ENCODE data around the gene QRICH1.

GRCh38 chr3:49111347-49111746 is 17.5 kb upstream of the QRICH1 start:
- TF ChIP-seq, protein P1, sequence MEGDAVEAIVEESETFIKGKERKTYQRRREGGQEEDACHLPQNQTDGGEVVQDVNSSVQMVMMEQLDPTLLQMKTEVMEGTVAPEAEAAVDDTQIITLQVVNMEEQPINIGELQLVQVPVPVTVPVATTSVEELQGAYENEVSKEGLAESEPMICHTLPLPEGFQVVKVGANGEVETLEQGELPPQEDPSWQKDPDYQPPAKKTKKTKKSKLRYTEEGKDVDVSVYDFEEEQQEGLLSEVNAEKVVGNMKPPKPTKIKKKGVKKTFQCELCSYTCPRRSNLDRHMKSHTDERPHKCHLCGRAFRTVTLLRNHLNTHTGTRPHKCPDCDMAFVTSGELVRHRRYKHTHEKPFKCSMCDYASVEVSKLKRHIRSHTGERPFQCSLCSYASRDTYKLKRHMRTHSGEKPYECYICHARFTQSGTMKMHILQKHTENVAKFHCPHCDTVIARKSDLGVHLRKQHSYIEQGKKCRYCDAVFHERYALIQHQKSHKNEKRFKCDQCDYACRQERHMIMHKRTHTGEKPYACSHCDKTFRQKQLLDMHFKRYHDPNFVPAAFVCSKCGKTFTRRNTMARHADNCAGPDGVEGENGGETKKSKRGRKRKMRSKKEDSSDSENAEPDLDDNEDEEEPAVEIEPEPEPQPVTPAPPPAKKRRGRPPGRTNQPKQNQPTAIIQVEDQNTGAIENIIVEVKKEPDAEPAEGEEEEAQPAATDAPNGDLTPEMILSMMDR (conservative IDR thresholded peaks at IDR 0.05; ENCODE audit: low read depth, low read length): no peak
- TF ChIP-seq CHD1 (IDR thresholded peaks at IDR 0.05; ENCODE audit: low read depth, low read length): no peak
- no peak for TF ChIP-seq CEBPB (IDR thresholded peaks at IDR 0.05; ENCODE audit: low read depth, low read length)
- TF ChIP-seq POLR2A (IDR thresholded peaks at IDR 0.05; ENCODE audit: low read depth, low read length): no peak
- TF ChIP-seq, protein P2, sequence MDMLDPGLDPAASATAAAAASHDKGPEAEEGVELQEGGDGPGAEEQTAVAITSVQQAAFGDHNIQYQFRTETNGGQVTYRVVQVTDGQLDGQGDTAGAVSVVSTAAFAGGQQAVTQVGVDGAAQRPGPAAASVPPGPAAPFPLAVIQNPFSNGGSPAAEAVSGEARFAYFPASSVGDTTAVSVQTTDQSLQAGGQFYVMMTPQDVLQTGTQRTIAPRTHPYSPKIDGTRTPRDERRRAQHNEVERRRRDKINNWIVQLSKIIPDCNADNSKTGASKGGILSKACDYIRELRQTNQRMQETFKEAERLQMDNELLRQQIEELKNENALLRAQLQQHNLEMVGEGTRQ (IDR thresholded peaks at IDR 0.05; ENCODE audit: low read depth, low read length): no peak
- no peak for TF ChIP-seq MAFK (IDR thresholded peaks at IDR 0.05; ENCODE audit: low read depth, low read length)
- no peak for TF ChIP-seq RAD21 (IDR thresholded peaks at IDR 0.05; ENCODE audit: low read length)
- no peak for TF ChIP-seq ELK1 (IDR thresholded peaks at IDR 0.05; ENCODE audit: borderline replicate concordance, low read depth, low read length)
- TF ChIP-seq MXI1 (IDR thresholded peaks at IDR 0.05; ENCODE audit: borderline replicate concordance, low read depth, low read length): no peak
- TF ChIP-seq SMC3 (IDR thresholded peaks at IDR 0.05; ENCODE audit: low read depth, low read length): no peak
- no peak for TF ChIP-seq FOS (IDR thresholded peaks at IDR 0.05; ENCODE audit: low read depth, low read length)
- TF ChIP-seq BHLHE40 (IDR thresholded peaks at IDR 0.05; ENCODE audit: low read depth, low read length): no peak
- TF ChIP-seq MAZ (IDR thresholded peaks at IDR 0.05; ENCODE audit: borderline replicate concordance, low read depth, low read length): no peak
